GM06990 (cell line): ENCODE data around the gene DBX1.
A peak's percentile ranks its signal among the peaks of the same experiment; 100 is the strongest.
"Not testable (repeated sequence)": the region's sequence is repeated elsewhere in the genome, so short reads cannot be mapped to it uniquely, and the experiment has no call there.

Experiments
- DNase-seq: peaks from one replicate; pipeline ENCODE4 v3.0.0-alpha.2; 2011; ENCODE audit not compliant: insufficient read length; ENCODE audit errors: extremely low read depth
- H3K27me3 ChIP-seq: replicated peaks from 2 replicates; pipeline ENCODE4 v1.6.0; 2011; ENCODE audit warnings: low read length; ENCODE audit not compliant: control insufficient read depth, insufficient read depth
- H3K36me3 ChIP-seq: 2 replicates; pipeline ENCODE4 v1.5.1; 2011; ENCODE audit warnings: low read length; ENCODE audit not compliant: control insufficient read depth, insufficient read depth
- H3K4me3 ChIP-seq: replicated peaks from 2 replicates; pipeline ENCODE4 v1.5.1; 2011; ENCODE audit warnings: low read depth, mild to moderate bottlenecking, control low read depth, low read length
- CTCF ChIP-seq: IDR thresholded peaks from 2 replicates; pipeline ENCODE4 v1.5.1; 2011; ENCODE audit warnings: low read length, control low read depth, mild to moderate bottlenecking, inconsistent platforms; ENCODE audit not compliant: insufficient read depth, poor library complexity, severe bottlenecking

Gene DBX1

GRCh38 chr11:20203831-20204230, 43.6 kb upstream of the DBX1 start:
- DNase-seq, result no peak
- TF ChIP-seq CTCF, result no peak
- H3K27me3 ChIP-seq, result no peaks in the 10 kb centered on the region; the same call in 1 of the 2 replicates

GRCh38 chr11:20201231-20201630, 41.0 kb upstream of the DBX1 start:
- DNase-seq, result no peak
- no peak for TF ChIP-seq CTCF
- Histone ChIP-seq H3K4me3 (no peak overlapping the region), H3K27me3 (no peaks in the 10 kb centered on the region), H3K36me3 (no peaks in the 10 kb centered on the region)

More at GRCh38 chr11:20203831-20204230, 43.6 kb upstream of the DBX1 start:
- no peak overlapping the region for H3K4me3 ChIP-seq
- H3K36me3 ChIP-seq, result no peaks in the 10 kb centered on the region

- H3K4me3 ChIP-seq, H3K27me3 ChIP-seq, DNase-seq, H3K36me3 ChIP-seq: not testable (repeated sequence)
Observed at GRCh38 chr11:20200331-20200955, 40.2 kb upstream of the DBX1 start.

- Histone ChIP-seq H3K27me3 (no peaks in the 10 kb centered on the region), H3K4me3 (no peak overlapping the region), H3K36me3 (no peaks in the 10 kb centered on the region)
- DNase-seq, result peak; percentile 62
- no peak for TF ChIP-seq CTCF
Observed at GRCh38 chr11:20197881-20198280, 37.6 kb upstream of the DBX1 start.

GRCh38 chr11:20194470-20194869, 34.2 kb upstream of the DBX1 start:
- TF ChIP-seq CTCF, result no peak

GRCh38 chr11:20193307-20193706, 33.0 kb upstream of the DBX1 start:
- Histone ChIP-seq H3K36me3 (no peaks in the 10 kb centered on the region), H3K4me3 (no peak overlapping the region), H3K27me3 (no peaks in the 10 kb centered on the region)
- peak; percentile 32 for DNase-seq
- TF ChIP-seq CTCF, result no peak

More at GRCh38 chr11:20194470-20194869, 34.2 kb upstream of the DBX1 start:
- DNase-seq, result no peak
- no peaks in the 10 kb centered on the region for H3K27me3 ChIP-seq
- no peak overlapping the region for H3K4me3 ChIP-seq
- H3K36me3 ChIP-seq, result no peaks in the 10 kb centered on the region
